GM18858 (cell line): ENCODE data around the gene NEO1.
"Not testable (repeated sequence)": the region's sequence is repeated elsewhere in the genome, so short reads cannot be mapped to it uniquely, and the experiment has no call there.

Source experiments
- ATAC-seq: cut with Tn5 transposase; IDR thresholded peaks from one replicate; pipeline ENCODE4 v1.9.1; 2021; ENCODE audit not compliant: unreplicated experiment

The NEO1 gene

DNA sequence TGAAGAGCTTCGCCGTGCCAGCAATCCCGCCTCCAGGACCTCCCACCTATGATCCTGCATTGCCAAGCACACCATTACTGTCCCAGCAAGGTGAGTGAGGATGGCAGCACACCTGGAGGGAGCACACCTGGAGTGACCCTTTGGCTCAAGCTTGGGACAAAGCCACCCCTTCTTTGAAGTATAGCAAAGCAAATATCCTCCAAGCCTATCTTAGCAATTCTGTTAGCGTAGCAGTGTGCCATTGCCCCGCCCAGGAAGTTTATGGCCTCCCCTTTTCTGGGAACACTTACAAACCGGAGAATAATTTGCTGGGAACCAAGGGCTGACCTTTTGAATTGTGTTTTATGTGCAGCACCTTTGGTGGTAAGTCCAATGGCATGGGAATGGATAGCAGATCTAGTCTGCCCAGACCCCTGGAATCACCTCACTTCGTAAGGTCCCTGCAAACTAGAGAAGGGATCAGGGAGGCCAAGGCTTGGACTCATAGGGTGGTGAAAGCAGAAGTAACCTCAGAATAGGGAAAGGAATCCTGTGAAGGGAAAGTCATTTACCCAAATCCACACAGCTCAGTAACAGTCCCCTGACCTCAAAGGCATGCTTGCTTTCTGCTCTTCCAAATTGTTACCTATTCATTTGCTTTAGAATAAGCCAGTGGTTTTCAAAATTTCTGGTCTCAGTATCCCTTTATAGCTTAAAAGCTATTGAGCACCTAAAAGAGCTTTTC, 246.4 kb downstream of the NEO1 start:
- no peak for ATAC-seq

DNA sequence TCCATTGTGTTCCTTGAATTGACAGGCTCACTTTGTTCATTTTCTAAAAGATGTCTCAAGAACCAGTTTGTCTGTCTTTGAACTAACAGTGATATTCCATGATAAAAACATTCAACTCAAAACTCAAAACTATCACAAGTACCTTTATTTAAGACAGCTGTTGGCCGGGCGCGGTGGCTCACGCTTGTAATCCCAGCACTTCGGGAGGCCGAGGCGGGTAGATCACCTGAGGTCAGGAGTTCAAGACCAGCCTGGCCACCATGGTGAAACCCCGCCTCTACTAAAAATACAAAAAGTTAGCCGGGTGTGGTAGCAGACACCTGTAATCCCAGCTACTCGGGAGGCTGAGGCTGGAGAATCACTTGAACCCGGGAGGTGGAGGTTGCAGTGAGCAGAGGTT, 248.0 kb downstream of the NEO1 start:
- not testable (repeated sequence) for ATAC-seq

DNA sequence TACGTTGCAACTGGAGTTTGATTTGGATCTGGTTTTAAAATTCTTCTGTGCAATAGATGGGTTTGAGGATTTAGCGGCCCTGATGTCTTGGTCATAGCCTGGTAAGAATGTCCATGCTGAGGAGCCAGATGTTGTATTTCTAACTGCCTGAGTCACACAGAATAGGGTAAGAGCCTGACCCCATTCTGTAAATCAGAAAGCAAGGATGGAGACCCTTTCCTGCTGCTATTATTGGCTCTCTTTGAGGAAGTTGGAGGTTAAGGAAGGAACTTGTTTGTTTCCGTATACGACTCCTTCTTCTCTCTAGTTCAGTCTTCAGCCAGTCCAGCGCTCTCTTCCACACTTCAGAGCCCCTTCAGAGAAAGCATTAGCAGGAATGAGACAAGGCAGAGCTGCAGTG, 251.4 kb downstream of the NEO1 start:
- ATAC-seq: no peak

DNA sequence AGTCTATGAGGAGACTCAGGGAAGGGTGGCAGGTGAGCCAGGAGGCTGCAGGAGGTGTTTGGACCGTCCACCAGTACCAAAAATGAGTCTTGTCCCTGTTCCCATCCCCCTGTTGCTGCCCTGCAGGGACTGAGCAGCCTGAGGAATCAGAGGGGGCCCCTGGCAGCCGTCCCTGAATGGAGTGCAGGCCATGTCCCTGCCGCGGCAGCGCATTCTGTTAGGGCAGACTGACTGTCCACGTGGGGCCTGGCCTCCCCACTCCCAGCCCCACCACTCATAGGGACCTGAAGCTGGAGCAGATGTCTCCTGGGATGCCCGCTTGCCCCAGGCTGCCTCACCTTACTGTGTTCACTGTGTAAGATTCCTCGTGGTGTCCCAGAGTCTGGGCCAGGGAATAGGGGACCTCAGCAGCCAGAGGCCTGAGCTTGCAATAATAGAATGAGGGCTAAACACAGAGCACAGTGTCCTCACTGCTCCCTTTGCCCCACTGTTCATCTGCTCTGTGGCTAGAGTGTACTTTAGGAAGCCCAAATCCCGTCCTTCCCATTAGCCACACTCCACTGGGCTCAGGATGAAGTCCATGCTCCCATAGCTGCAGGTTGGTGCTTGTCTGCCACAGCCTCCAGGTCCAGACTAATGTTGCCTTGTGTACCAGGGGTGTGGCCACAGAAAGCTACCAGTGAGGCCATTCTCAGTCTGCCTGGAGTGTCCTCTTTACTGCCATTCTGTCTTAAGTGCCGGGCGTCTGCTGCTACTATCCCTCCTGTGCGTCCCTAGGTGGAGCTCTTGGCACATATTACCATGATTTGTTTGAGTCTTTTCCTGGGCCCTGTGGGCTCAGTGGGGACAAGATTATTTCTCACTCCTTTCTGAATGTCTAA, 253.3 kb downstream of the NEO1 start:
- ATAC-seq: no peak

DNA sequence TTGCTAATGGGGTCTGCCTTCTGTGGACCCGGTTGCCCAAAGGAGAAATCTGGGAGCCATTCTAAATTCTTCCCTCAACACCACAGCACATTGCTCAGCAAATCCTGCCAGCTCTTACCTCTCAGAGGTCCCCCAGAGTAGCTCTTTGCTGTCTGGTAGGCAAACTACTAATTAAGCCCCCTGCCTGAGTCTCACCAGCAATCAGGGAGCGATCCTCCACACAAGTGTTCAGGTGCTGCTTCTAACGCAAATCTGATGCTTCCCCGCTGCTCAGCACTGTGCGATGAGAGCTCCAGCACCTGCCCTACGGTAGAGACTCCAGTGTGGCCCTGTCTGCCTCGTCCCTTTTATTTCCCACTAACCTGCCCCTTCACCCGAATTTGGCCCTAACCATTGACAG, 256.0 kb downstream of the NEO1 start:
- no peak for ATAC-seq

DNA sequence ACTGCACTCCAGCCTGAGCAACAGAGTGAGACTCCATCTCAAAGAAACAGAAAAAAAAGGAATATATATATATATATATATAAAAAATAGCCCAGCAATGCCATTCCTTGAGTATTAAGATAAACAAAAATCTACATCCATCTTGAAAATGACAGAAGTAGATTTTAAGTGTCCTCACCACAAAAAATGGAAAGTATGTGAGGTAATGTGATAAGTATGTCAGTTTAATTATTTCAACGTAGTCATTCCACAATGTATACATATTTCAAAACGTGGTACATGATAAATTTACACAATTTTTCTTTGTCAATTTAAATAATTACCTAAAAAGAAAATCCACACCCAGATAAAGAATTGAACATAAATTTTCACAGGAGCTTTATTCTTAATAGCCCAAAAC, 261.6 kb downstream of the NEO1 start:
- no peak for ATAC-seq

DNA sequence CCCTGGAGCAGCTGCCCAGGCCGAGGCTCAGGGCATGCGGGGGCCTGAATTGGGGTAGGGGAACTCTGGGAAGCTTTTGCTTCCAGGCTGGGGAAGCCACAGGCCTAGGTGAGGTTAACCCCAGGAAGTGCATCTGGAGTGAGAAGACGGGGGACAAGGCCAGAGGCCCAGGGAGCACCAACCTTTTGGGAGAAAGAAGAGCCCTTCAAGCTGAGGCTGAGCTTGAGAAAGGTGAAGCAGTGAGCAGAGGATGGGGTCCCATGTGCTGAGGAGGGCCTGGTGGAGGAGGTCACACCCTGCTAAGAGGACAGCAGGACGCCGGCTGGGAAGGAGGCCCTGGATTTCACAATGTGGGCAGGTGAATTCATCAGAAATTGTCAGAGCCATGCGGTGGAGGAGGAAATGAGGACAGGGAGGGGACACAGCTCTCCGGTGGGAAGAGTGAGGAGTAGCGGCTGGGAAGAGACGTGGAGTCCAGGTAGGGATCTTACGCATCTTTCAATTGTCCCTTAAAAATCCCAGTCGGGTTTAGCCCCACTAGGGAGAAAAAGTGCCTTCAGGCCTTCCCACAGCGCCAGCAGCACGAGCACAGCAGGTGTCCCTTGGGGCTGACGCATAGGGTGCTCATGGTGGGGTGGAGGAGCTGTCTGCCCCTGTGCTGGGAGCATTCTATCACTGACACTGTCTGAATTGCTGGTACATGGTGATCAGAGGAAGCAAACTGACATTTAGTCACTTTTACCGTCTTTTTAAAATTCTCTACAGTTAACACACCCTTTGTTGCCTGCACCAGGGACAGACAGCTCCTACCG, 265.6 kb downstream of the NEO1 start:
- ATAC-seq: no peak

DNA sequence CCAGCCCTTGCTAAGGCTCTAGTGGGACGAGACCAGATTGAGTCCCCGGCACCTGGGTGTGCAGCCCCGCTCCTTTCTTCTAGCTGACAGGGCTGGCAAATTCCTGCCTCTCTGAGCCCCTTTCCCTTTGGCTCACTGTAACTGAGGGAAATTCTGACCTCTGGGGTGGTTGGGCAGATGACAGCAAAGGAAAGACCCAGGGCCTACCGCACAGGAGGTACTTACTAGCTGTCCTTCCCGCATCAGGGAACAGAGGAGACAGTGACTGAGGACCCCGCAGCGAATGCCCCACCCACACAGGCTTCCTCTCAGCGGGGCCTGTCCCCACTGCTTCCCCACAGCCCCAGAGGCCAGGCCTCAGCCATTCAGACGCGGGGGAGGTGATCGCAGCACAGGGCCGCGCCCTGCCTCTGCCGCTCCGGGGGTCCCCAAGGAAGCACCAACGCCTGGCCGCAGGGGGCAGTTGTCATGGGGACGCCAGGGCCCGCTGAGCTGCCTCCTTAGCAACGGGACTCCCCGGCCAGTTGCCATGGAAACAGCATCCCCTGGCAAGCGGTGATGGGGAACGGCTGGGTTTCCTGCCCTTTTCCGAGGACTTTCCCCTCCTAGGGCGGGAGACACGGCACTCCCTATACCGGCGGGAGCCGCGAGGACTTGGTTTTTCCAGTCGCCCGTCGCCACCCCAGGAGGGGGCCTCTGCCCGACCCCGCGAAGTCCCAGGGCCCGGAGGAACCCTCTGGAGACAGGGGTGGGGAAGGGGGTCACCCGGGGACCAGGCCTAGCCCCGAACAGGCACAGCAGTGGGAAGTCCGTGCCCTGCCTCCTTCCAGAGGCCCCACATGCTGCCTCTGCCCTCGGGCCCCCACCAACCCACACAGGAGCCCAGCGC, 266.4 kb downstream of the NEO1 start:
- no peak for ATAC-seq

DNA sequence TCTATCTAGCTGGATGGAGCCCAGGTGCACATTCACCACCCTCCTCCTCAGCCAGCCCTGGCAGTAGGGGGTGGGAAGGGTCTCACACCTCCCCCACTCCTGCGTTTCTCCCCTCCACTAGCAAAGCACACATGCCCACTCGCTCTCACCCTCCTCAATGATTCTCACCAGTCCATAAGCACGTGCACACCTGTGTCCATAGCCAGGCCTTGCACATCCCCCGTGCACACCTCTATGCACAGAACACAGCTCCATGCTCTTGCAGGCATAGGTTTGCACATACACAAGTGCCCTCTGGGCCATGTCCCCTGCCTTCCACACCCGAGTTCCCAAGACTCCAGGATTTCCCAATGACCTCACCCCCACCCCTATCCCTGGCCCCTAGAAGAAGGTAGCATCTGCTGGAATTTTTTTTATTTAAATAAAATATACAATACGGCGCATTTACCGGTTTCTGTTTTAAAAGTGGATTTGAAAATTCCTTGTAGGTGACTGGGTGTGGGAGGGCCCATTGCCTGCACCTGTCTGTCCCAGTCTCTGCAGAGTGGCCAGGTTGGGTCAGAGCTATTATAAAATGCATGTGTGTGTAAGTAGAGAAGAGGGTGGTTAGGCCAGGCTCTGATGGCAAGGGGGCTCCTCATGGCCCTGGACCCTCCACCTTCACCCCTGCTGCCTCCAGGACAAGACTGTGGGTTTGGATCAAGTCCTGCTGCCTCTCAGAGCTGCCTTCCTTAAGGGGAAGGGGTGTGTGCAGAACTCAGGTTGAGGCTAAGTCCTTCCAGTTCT, 267.4 kb downstream of the NEO1 start:
- no peak for ATAC-seq

DNA sequence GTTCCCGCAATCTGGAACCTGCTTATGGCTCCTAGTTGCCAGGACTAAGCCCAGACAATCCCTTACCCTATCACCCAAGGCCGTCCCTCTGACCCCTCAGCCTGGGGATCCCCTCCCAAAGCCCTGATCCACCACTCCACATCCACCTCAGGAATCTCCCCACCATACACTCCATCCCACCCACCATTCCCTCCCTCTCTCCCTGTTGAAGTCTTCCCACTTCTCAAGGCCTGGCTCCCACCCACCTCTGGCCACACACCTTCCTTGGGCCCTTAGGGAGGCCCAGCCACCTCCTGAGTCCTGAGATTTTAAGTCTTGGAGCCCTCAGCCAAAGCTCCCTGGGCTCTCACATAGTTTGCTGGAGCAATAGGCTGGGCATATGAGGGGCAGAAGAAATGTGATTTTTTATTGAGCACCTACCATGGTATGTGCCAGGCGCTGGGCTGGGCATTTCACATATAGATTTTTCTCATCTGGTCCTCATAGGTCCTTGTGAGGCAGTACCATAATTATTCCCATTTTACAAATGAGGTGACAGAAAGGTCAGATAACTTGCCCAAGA, 268.4 kb downstream of the NEO1 start:
- no peak for ATAC-seq

DNA sequence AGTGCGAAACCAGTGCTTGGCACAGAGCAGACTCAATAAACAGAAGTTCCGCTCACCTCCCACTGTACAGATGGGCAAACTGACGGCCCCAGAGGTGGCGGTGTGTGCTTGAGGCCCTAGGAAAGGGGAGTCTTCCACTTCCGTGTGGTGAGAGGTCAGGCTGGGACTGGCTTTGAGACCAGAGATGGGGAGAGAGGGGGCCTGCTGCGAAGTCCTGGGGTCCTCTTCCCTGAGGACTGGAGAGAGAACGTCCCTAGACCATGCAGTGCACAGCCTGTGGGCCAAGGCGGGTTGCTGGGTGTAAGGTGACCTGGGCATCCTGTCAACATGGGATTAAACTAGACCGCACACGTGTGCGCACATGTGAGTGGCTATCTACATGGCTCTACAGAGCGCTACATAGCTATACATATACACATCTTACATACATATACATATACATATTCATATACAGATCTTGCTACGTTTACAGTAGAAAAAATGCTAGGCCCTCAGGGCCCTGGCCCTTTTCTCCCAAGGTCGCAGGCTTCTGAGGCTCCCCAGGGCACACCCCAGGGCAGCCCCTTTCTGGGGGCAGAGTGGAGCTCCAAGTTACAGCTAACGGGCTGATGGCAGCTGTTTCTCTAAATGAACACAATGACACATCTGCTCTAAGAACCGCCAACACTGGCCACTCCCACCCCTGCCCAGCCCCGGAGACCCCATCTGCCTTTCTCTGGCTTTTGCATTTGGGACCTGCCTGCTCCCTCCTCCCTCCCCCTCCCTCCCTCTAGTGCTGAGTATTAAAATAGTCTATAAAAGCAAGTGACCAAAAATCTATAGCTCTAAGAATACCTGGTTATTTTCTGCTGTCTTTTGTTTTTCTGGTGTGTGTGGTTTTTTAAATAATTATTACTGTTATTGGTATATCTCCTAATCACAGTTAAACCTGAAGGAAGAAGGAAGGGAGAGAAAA, 269.5 kb downstream of the NEO1 start:
- ATAC-seq: no peak

DNA sequence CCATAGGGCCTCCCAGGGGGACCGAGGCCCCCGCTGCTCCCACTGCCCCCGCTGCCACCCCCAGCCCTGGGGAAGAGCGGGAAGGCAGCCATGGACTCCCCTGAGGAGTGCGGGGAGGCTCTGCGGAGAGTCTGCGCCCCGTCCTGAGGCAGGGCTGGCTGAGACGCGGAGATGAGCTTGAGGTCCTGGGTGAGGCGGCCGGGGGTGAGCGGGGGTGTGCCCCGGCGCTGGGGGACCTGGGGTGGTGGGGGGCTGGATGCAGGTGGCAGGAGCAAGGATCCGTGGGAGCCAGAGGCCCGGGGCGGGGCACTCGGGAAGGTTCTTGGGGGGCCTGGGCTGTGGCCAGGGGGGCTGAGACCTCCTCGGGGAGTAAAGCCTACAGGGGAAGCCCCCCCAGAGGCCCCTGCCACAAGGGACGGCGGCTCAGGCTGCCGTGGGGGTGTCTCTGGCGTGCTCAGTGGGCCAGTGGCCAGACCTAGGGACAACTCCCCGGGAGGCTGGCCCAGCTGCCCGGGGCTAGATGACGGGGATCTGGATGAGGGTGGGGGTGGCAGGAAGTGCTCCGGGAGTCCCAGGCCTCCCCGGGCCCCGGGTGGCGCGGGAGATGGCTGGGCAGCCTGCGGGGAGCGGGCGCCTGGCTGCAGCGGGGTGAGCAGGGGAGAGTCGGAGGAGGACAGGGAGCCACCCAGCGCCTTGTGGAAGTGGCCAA, 270.6 kb downstream of the NEO1 start:
- ATAC-seq: no peak

DNA sequence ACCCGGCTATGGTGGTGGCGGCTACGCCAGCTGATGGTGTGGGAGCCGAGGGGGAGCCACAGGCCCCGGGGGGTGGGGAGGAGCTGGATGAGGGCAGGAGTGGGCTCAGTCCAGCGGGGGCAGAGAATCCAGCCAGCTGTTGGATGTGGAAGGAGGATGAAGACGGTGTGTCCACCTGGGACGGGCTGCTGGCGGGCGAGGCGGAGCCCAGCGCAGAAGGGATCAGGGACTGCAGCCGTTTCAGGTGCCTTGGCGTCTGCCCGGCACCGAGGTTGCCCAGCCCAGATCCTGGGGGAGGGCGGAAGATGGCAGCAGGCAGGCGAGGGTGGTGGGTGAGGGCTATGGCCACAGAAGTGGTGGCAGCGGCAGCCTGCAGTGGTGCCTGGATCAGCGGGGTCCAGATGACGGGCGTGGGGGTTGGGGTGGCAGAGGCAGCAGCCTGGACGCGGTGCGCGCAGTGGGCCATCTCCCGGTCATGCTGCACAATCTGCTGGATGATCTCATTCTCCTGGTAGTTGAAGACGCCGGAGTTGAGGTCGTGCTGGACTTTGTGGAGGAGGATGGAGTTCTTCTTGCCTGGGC, 271.2 kb downstream of the NEO1 start:
- no peak for ATAC-seq

DNA sequence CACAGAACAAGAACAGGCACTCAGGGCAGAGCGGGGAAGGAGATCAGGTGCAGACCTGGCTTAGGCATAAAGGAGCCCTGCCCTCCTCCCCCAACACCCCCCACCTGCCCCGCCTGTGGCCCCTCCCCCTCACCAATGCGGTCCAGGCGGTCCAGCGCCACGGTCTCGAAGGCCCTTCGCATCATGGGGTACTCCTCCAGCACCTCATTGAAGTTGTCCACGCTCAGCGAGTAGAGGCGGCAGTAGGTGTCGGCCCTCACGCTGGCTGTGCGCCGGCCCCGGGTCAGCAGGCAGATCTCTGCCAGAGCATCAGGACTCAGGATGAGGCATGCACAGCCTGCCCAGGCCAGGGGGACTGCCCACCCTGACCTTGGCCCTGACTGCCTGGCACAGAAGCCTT, 271.7 kb downstream of the NEO1 start:
- no peak for ATAC-seq

DNA sequence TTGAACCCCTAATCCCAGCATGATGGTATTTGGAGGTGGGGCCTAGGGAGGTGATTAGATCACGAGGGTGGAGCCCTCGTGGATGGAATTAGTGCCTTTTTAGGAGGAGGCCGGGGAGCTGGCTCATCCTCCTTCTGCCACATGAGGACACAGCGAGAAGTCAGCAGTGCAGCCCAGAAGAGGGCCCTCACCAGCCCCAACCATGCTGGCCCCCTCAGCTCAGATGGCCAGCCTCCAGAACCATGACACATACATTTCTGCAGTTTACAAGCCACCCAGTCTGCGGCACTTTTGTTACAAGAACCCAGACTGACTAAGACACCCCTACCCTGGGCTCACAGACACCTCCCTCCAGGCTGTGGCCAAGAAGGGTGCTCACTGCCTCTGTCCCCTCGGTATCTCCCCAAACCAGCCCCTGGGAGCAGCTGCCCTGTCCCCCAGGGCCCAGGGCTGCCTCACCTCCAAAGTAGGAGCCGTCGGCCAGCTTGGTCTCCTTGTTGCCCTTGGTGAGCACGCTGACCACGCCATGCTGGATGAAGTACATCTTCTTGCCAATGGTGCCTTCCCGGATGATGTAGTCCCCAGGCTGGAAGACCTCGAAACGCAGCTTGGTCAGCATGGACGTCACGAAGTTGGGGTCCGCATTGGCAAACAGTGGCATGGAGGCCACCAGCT, 272.4 kb downstream of the NEO1 start:
- ATAC-seq: no peak

DNA sequence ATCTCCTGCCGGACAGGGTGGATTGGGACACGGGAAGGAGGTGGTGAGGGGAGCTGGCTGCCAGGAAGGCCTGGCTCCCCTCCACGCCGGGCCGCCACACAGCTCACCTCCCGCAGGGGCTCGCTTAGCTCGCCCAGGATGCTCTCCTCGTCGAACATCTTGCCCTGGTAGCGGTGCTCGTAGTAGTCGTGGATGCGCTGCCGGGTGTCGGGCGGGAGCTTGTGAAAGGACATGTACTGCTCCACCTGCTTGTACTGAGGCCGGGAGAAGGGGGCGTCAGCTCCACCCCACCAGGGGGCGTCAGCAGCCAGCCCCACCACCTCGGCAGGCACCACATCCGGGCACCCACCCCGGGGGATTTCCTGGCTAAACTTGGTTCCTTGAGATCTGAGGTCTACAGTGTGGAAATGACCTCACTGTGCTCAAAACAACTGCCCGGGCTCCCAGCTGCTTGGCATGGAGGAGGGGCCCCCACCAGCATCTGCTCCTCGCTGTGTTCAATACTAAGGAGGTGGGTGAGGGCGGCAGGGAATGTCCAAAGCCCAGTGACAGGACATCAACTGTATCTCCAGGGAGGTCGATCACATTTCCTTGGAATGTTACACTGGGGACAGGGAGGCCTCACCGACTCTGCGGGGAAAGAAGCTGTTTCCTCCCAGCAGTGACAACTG, 273.1 kb downstream of the NEO1 start:
- ATAC-seq: no peak
